Prostate gland (tissue), 2 donors: Measurements from ENCODE around the gene CSNK1D.

ENCODE experiments used
- CTCF ChIP-seq, 4 experiments: fragments of 200-600 bp in 2 of 4; fragments of 450-650 bp in 2 of 4; sonication (generic) in 2 of 4; IDR thresholded peaks; 1 replicate in 3 of 4; 2 replicates in 1 of 4; pipeline ENCODE4 v1.5.1; 2016 to 2019; ENCODE audit warnings: antibody characterized with exemption in 4 of 4, mild to moderate bottlenecking in 2 of 4, moderate library complexity in 2 of 4
- POLR2A ChIP-seq: fragments of 450-650 bp; IDR thresholded peaks from one replicate; pipeline ENCODE4 v1.6.1; 2016; ENCODE audit warnings: antibody characterized with exemption, mild to moderate bottlenecking
- POLR2AphosphoS5 ChIP-seq: sonication (generic); formaldehyde crosslinking; IDR thresholded peaks from one replicate; pipeline ENCODE4 v1.6.1; 2017; ENCODE audit warnings: antibody characterized with exemption

DNA sequence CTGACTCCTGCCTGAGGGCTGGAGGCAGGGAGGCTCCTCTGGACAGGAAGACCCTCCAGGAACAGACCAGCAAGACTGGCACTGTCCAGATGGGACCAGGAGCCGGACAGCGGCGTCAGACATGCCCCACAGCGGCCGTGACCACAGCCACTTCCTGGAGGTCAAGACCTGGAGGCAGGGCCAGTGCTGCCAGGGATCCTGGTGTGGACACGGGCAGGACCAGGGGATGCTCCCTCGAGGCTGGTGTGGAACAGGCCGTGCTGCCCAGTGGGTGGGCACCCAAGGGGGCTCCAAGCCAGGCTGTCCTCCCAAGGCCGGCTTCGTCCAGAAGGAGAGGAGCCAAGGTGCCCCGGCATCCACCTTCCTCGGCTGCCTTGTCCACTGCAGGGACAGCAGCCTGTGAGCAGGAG lies 56.4 kb downstream of the CSNK1D start:
- no peak for TF ChIP-seq POLR2AphosphoS5
- no peak for TF ChIP-seq POLR2A
- no peak for TF ChIP-seq CTCF (IDR thresholded peaks at IDR 0.05)
